HG03565 (cell line): ENCODE measurements around the gene BBLN.

Source experiments
- ATAC-seq: cut with Tn5 transposase; IDR thresholded peaks from one replicate; pipeline ENCODE4 v1.9.1; 2021; ENCODE audit warnings: mild to moderate bottlenecking, moderate library complexity; ENCODE audit not compliant: unreplicated experiment

Gene BBLN

GRCh38 chr9:128144239-128145181 lies 15.6 kb upstream of the BBLN start:
- no peak for ATAC-seq

GRCh38 chr9:128145536-128145935 lies 14.5 kb upstream of the BBLN start:
- no peak for ATAC-seq

GRCh38 chr9:128145951-128146351 lies 14.1 kb upstream of the BBLN start:
- no peak for ATAC-seq

- no peak for ATAC-seq
Observed at GRCh38 chr9:128146591-128147120, 13.4 kb upstream of the BBLN start.

GRCh38 chr9:128148509-128149000 lies 11.5 kb upstream of the BBLN start:
- ATAC-seq: no peak

GRCh38 chr9:128149001-128149701 lies 10.9 kb upstream of the BBLN start, which contains the start of gene LCN2:
LCN2 (plus strand) TSS chr9:128149453; CDS start chr9:128149526, 73 bp downstream.
- no peak for ATAC-seq

GRCh38 chr9:128149951-128150593 lies 10.0 kb upstream of the BBLN start:
- ATAC-seq: no peak

- no peak for ATAC-seq
Observed at GRCh38 chr9:128150594-128151308, 9.3 kb upstream of the BBLN start.

- no peak for ATAC-seq
Observed at GRCh38 chr9:128151309-128152132, 8.5 kb upstream of the BBLN start.

- ATAC-seq: no peak
Observed at GRCh38 chr9:128152133-128153059, 7.7 kb upstream of the BBLN start.

GRCh38 chr9:128153060-128153946 lies 6.8 kb upstream of the BBLN start:
- ATAC-seq: no peak

- no peak for ATAC-seq
Observed at GRCh38 chr9:128153947-128154695, 5.9 kb upstream of the BBLN start.

GRCh38 chr9:128155736-128156500 lies 4.1 kb upstream of the BBLN start:
- ATAC-seq: no peak

- no peak for ATAC-seq
Observed at GRCh38 chr9:128159522-128159783, 612 bp upstream of the BBLN start.

- peak; percentile 4 for ATAC-seq
Observed at GRCh38 chr9:128160603-128160987, 530 bp downstream of the BBLN start.

- ATAC-seq: no peak
Observed at GRCh38 chr9:128161215-128161902, 1.3 kb downstream of the BBLN start.
